Measurements from ENCODE around the gene PIP.
"Not testable (repeated sequence)": the region's sequence is repeated elsewhere in the genome, so short reads cannot be mapped to it uniquely, and the experiment has no call there.

Gene PIP

GRCh38 chr7:143131781-143132180 is at the start of gene PIP:
Gene PIP, plus strand, starts transcription at chr7:143132077. Its CDS starts 40 bp downstream, at chr7:143132117.
- no peak for DNase-seq

GRCh38 chr7:143085109-143085508 is 46.8 kb upstream of the PIP start:
- DNase-seq = no peak

GRCh38 chr7:143085610-143086009 is 46.3 kb upstream of the PIP start:
- DNase-seq = not testable (repeated sequence)

- not testable (repeated sequence) for DNase-seq
These were observed 43.2 kb upstream of the PIP start for GRCh38 chr7:143088549-143089231.

- DNase-seq = no peak
These were observed 35.7 kb upstream of the PIP start for GRCh38 chr7:143096146-143096545.

- not testable (repeated sequence) for DNase-seq
These were observed 32.3 kb upstream of the PIP start for GRCh38 chr7:143099579-143099978.

- no peak for DNase-seq
These were observed 27.1 kb upstream of the PIP start for GRCh38 chr7:143104759-143105158.

GRCh38 chr7:143108019-143108418 is 23.9 kb upstream of the PIP start:
- DNase-seq = not testable (repeated sequence)

- no peak for DNase-seq
These were observed 14.5 kb upstream of the PIP start for GRCh38 chr7:143117395-143117794.

- no peak for DNase-seq
These were observed 11.0 kb upstream of the PIP start for GRCh38 chr7:143120691-143121405.

- not testable (repeated sequence) for DNase-seq
These were observed 8.6 kb upstream of the PIP start for GRCh38 chr7:143123326-143123725.

GRCh38 chr7:143126146-143126545 is 5.7 kb upstream of the PIP start:
- no peak for DNase-seq

GRCh38 chr7:143129051-143129450 is 2.8 kb upstream of the PIP start:
- DNase-seq = no peak

GRCh38 chr7:143129477-143129876 is 2.4 kb upstream of the PIP start:
- DNase-seq = no peak

- no peak for DNase-seq
These were observed 1.3 kb upstream of the PIP start for GRCh38 chr7:143130541-143130940.

- DNase-seq = no peak
These were observed 15.2 kb downstream of the PIP start for GRCh38 chr7:143147070-143147469.

GRCh38 chr7:143148050-143148449 is 16.2 kb downstream of the PIP start:
- no peak for DNase-seq

- no peak for DNase-seq
These were observed 16.8 kb downstream of the PIP start for GRCh38 chr7:143148651-143149050.

- DNase-seq = not testable (repeated sequence)
These were observed 18.8 kb downstream of the PIP start for GRCh38 chr7:143150696-143151095.

GRCh38 chr7:143158617-143159016 is 26.7 kb downstream of the PIP start:
- not testable (repeated sequence) for DNase-seq

- DNase-seq = no peak
These were observed 39.8 kb downstream of the PIP start for GRCh38 chr7:143171697-143172096.

GRCh38 chr7:143172354-143172753 is 40.5 kb downstream of the PIP start:
- no peak for DNase-seq

- no peak for DNase-seq
These were observed 44.3 kb downstream of the PIP start for GRCh38 chr7:143176128-143176527.

GRCh38 chr7:143177374-143178119 is 45.7 kb downstream of the PIP start:
- DNase-seq = no peak

All from GOT3 (cell line).